ENCODE data around the gene C1orf232.
A peak's percentile ranks its signal among the peaks of the same experiment; 100 is the strongest.

The C1orf232 gene

DNA sequence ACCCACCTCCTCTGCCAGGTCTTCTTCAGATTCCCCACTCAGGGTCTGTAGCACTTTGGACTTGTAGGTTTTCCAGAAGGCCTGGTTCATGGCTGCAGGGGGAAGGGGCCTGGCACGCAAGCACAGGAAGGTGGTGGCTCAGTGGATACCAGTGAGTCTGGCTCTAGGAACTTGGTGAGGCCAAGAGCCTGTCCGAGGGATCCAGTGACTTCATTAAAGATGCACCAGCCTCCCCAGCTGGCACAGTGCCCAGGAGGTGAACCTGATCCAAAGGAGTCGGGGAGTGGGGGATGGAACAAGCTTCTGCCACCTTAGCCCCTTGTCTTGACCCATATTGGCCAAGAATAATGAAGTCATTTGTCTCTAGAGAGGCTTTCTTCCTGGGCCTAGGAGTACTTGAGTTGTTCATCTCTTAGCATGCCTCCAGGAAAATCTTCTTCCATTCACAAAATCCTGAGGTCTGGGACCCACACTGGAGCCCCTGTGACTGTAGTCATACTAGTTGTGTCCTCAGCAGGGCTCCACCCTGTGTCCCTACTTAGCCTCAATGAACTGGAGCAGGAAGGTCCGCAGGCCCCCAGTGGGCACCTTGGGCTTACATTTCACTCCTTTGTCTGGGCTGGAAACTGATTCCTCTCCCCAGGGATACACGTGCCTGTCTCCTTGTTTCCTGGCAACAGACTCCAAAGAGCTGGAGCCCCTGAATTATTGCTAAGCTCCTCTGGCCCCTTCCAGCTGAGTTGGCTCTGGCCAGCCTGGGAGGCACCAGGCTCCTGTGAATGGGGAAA lies at the start of gene C1orf232:
C1orf232 (minus strand) TSS at position 554 of the 788 bp plus-strand sequence; CDS start at position 90, 464 bp downstream.
- DNase-seq (ENCODE audit: low read depth) = no peak
- Histone ChIP-seq H3K9me3 (ENCODE audit: control insufficient read depth, low read length) (no peaks in the 10 kb centered on the region), H3K4me1 (ENCODE audit: control insufficient read depth, insufficient read depth, low read length) (peaks cover 15% of the 10 kb centered on the region), H3K36me3 (ENCODE audit: control insufficient read depth, insufficient read depth, low read length, severe bottlenecking) (no peaks in the 10 kb centered on the region), H3K9ac (ENCODE audit: low read length) (peak within 1 kb of the TSS; percentile 96), H3K27me3 (replicated peaks; ENCODE audit: control insufficient read depth, insufficient read depth, low read length) (peaks cover 4% of the 10 kb centered on the region), H3K4me3 (ENCODE audit: low read length) (peak within 1 kb of the TSS; percentile 89)

DNA sequence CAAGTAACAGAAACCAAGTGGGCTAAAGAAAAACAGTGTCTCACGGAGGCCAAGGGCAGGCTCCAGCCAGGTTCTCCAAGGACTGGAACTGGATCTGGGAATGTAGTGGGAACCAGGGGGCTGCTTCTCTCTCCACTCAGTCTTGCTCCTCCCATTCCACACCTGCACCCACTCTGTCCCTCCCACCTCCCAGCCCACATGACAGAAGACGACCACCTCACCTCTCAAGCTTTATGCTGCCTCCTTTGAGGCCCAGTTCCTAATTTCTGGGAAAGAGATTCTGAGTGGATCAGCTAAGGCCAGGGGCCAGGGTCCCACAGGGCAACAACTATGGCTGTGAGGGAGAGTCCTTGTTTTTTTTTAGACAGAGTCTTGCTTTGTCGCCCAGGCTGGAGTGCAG lies 46.5 kb upstream of the C1orf232 start:
- Histone ChIP-seq H3K9ac (ENCODE audit: low read length) (no peak overlapping the region), H3K36me3 (ENCODE audit: control insufficient read depth, insufficient read depth, low read length, severe bottlenecking) (no peaks in the 10 kb centered on the region), H3K9me3 (ENCODE audit: control insufficient read depth, low read length) (no peaks in the 10 kb centered on the region), H3K4me3 (ENCODE audit: low read length) (no peak overlapping the region), H3K27me3 (replicated peaks; ENCODE audit: control insufficient read depth, insufficient read depth, low read length) (peaks cover 43% of the 10 kb centered on the region), H3K4me1 (ENCODE audit: control insufficient read depth, insufficient read depth, low read length) (no peaks in the 10 kb centered on the region)
- DNase-seq (ENCODE audit: low read depth) = no peak

DNA sequence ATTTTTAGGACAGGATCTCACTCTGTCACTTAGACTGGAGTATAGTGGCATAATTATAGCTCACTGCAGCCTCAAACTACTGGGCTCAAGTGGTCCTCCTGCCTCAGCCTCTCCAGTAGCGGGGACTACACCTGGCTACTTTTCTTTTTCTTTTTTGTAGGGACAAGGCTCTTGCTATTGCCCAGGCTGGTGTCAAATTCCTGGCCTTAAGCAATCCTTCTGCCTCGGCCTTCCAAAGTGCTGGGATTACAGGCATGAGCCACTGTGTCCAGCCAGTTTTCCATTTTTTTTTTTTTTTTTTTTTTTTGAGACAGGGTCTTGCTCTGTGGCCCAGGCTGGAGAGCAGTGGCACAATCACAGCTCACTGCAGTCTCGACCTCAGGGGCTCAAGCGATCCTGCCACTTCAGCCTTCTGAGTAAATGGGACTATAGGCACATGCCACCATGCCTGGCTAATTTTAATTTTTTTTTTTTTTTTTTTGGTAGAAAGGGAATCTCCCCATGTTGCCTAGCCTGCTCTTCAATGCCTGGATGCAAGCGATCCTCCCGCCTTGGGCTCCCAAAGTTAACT lies 44.7 kb upstream of the C1orf232 start:
- no peak overlapping the region for H3K9ac ChIP-seq (ENCODE audit: low read length)

DNA sequence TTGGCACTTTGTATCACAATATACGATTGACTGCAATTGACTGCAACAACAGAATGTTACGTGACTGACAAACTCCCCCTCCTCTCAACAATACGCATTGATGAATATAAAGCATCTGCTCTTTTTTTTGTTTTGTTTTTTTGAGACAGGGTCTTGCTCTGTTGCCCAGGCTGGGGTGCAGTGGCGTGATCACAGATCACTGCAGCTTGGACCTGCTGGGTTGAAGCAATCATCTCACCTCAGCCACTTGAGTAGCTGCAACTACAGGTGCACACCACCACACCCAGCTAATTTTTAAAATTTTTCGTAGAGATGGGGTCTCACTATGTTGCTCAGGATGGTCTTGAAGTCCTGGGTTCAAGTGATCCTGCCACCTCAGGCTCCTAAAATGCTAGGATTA lies 44.0 kb upstream of the C1orf232 start:
- H3K36me3 ChIP-seq (ENCODE audit: control insufficient read depth, insufficient read depth, low read length, severe bottlenecking) = no peaks in the 10 kb centered on the region
- H3K4me1 ChIP-seq (ENCODE audit: control insufficient read depth, insufficient read depth, low read length) = no peaks in the 10 kb centered on the region
- no peak overlapping the region for H3K4me3 ChIP-seq (ENCODE audit: low read length)
- no peak overlapping the region for H3K9ac ChIP-seq (ENCODE audit: low read length)
- peaks cover 46% of the 10 kb centered on the region for H3K27me3 ChIP-seq (replicated peaks; ENCODE audit: control insufficient read depth, insufficient read depth, low read length)
- H3K9me3 ChIP-seq (ENCODE audit: control insufficient read depth, low read length) = no peaks in the 10 kb centered on the region
- no peak for DNase-seq (ENCODE audit: low read depth)

More for the DNA sequence above, 44.7 kb upstream of the C1orf232 start:
- Histone ChIP-seq H3K4me3 (ENCODE audit: low read length) (no peak overlapping the region), H3K4me1 (ENCODE audit: control insufficient read depth, insufficient read depth, low read length) (no peaks in the 10 kb centered on the region), H3K27me3 (replicated peaks; ENCODE audit: control insufficient read depth, insufficient read depth, low read length) (peaks cover 43% of the 10 kb centered on the region), H3K9me3 (ENCODE audit: control insufficient read depth, low read length) (no peaks in the 10 kb centered on the region), H3K36me3 (ENCODE audit: control insufficient read depth, insufficient read depth, low read length, severe bottlenecking) (no peaks in the 10 kb centered on the region)
- DNase-seq (ENCODE audit: low read depth) = no peak

DNA sequence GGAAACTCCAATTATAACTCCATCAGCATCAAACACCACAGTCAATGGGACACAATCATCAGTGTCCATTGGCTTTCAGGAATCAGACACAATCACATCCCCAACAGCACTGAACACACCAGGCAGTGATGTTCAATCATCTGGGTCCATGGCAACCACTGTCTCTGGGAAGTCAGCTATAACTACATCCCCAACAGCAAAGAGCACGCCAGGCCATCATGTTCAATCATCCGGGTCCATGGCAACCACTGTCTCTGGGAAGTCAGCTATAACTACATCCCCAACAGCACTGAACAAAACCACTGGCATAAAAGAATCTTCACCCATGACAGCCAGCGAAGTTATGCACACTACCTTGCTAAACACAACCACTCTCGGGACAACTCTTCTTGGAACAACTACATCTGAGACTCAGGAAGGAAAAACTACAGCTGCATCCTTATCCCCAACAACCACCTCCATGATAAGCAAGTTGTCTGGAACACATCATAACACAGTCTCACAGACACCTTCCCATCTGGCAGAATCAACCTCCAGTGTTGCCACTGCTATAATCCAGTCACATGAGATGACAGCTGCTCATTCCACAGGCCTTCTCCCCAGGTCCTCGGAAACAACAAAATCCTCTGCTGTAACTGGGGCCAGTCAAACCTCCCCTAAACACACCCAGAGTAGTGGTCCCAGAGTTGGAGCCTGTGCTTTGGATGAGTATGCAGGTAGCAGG lies 41.5 kb upstream of the C1orf232 start:
- Histone ChIP-seq H3K4me3 (ENCODE audit: low read length) (no peak overlapping the region), H3K27me3 (replicated peaks; ENCODE audit: control insufficient read depth, insufficient read depth, low read length) (peaks cover 29% of the 10 kb centered on the region), H3K36me3 (ENCODE audit: control insufficient read depth, insufficient read depth, low read length, severe bottlenecking) (no peaks in the 10 kb centered on the region), H3K4me1 (ENCODE audit: control insufficient read depth, insufficient read depth, low read length) (no peaks in the 10 kb centered on the region), H3K9ac (ENCODE audit: low read length) (no peak overlapping the region), H3K9me3 (ENCODE audit: control insufficient read depth, low read length) (no peaks in the 10 kb centered on the region)
- DNase-seq (ENCODE audit: low read depth) = no peak

DNA sequence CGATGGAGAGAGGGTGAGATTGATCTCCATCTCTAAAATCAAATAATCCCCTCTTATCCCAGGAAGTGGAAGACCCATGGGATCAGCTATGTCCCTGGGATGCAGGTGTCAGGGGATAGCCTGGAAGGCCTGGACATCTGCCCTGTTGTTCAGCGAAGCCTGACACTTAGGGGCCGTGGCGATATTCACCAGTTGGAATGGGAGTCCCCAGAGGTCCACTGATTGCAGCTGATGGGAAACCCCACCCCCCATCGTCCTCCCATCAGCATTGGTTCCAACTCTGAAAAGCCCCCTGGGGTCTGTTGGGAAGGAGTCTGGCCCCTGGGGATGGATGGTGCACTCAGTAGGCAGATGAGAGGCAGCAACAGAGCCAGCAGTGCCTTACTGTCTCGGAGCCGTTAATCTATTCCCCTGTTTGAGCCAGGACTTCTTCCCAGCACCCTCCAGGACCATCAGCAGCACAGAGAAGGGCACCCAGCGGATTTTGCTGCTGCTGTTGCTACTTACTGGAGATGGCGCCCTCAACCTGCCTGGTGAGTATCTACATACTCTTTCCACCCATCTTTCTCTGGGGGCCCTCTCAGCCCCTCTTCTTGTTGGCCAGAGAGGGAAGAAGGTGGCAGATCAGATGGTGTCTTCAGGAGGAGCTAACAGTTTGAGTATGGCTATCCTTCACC lies 35.0 kb upstream of the C1orf232 start:
- Histone ChIP-seq H3K36me3 (ENCODE audit: control insufficient read depth, insufficient read depth, low read length, severe bottlenecking) (no peaks in the 10 kb centered on the region), H3K27me3 (replicated peaks; ENCODE audit: control insufficient read depth, insufficient read depth, low read length) (peaks cover 49% of the 10 kb centered on the region), H3K9me3 (ENCODE audit: control insufficient read depth, low read length) (no peaks in the 10 kb centered on the region), H3K4me1 (ENCODE audit: control insufficient read depth, insufficient read depth, low read length) (peaks cover 4% of the 10 kb centered on the region), H3K4me3 (ENCODE audit: low read length) (no peak overlapping the region), H3K9ac (ENCODE audit: low read length) (no peak overlapping the region)
- no peak for DNase-seq (ENCODE audit: low read depth)

DNA sequence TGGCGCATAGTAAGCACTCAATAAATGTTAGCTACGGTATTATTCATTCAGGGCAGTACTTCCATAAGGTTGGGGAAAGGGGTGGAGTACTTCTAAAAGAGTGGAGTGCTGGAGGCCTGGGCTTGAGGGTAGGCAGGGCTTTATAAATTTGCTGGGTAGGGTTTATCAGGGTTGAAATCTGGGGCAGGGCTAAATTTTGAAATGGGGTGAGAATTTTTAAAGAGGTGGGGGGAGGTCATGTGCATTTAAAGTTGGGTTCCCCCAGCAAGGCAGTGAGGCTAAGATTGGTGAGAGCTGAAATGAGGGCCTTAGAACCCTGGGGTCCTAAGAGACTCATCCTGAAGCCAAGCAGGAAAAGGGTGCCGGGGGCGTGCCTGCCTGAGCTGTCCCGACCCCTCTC lies 31.6 kb upstream of the C1orf232 start:
- no peak for DNase-seq (ENCODE audit: low read depth)
- Histone ChIP-seq H3K9me3 (ENCODE audit: control insufficient read depth, low read length) (no peaks in the 10 kb centered on the region), H3K36me3 (ENCODE audit: control insufficient read depth, insufficient read depth, low read length, severe bottlenecking) (no peaks in the 10 kb centered on the region), H3K4me3 (ENCODE audit: low read length) (no peak overlapping the region), H3K4me1 (ENCODE audit: control insufficient read depth, insufficient read depth, low read length) (peaks cover 4% of the 10 kb centered on the region), H3K27me3 (replicated peaks; ENCODE audit: control insufficient read depth, insufficient read depth, low read length) (peaks cover 59% of the 10 kb centered on the region), H3K9ac (ENCODE audit: low read length) (no peak overlapping the region)

DNA sequence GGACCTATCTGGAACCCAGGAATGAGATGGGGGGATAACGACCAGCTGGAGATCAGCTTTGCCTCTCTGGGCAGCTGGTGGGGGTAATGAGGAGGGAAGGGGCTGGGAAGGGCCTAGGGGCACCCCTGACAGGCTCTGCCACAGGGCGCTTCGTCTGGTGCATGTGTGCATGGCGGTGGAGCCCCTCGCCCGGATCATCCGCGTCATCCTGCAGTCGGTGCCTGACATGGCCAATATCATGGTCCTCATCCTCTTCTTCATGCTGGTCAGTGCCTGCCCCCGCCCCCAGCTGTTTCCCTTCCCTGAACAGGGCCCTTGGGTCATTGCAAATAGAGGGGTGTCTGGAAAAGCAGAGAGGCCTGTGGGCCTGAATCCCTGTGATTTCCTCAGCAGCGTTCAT lies 29.1 kb upstream of the C1orf232 start:
- Histone ChIP-seq H3K4me1 (ENCODE audit: control insufficient read depth, insufficient read depth, low read length) (peaks cover 4% of the 10 kb centered on the region), H3K9me3 (ENCODE audit: control insufficient read depth, low read length) (no peaks in the 10 kb centered on the region), H3K9ac (ENCODE audit: low read length) (no peak overlapping the region), H3K36me3 (ENCODE audit: control insufficient read depth, insufficient read depth, low read length, severe bottlenecking) (no peaks in the 10 kb centered on the region), H3K27me3 (replicated peaks; ENCODE audit: control insufficient read depth, insufficient read depth, low read length) (peaks cover 57% of the 10 kb centered on the region), H3K4me3 (ENCODE audit: low read length) (no peak overlapping the region)
- DNase-seq (ENCODE audit: low read depth) = no peak

DNA sequence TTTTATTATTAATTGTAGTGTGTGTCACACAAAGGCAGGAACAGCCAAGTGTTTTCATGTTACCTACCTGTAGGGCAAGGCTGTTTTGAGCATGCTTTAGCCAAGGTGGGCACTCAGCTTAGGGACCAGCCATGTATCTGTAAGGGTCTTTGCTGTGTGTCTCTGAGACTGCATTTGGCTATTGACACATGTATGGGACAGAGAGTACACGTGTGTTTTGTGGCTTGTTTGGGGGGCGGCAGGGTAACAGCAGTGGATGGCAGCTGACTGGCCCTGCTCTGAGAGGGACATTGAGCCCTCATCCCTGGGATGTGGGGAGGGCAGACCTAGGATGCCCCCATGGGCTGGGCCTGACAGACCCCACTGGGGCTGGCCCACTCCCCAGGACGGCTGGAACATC lies 28.5 kb upstream of the C1orf232 start:
- DNase-seq (ENCODE audit: low read depth) = no peak
- no peaks in the 10 kb centered on the region for H3K9me3 ChIP-seq (ENCODE audit: control insufficient read depth, low read length)
- no peak overlapping the region for H3K9ac ChIP-seq (ENCODE audit: low read length)
- no peak overlapping the region for H3K4me3 ChIP-seq (ENCODE audit: low read length)
- peaks cover 54% of the 10 kb centered on the region for H3K27me3 ChIP-seq (replicated peaks; ENCODE audit: control insufficient read depth, insufficient read depth, low read length)
- H3K36me3 ChIP-seq (ENCODE audit: control insufficient read depth, insufficient read depth, low read length, severe bottlenecking) = no peaks in the 10 kb centered on the region
- peaks cover 4% of the 10 kb centered on the region for H3K4me1 ChIP-seq (ENCODE audit: control insufficient read depth, insufficient read depth, low read length)

DNA sequence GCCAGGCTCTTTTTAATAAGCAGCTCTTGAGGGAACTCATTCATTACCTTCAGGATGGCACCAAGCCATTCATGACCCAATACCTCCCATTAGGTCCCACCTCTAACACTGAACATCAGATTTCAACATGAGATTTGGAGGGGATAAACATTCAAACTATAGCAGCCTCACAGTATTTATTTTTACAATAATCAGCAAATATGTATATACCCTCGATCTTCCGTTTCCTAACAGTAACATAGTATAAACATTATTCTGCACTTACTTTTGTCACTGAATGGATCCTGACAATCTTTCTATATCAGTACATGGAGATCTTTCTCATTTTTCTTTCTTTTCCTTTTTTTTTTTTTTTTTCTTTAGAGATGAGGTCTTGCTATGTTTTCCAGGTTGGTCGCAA lies 27.0 kb upstream of the C1orf232 start:
- Histone ChIP-seq H3K9ac (ENCODE audit: low read length) (no peak overlapping the region), H3K4me1 (ENCODE audit: control insufficient read depth, insufficient read depth, low read length) (no peaks in the 10 kb centered on the region), H3K36me3 (ENCODE audit: control insufficient read depth, insufficient read depth, low read length, severe bottlenecking) (no peaks in the 10 kb centered on the region), H3K4me3 (ENCODE audit: low read length) (no peak overlapping the region), H3K9me3 (ENCODE audit: control insufficient read depth, low read length) (no peaks in the 10 kb centered on the region), H3K27me3 (replicated peaks; ENCODE audit: control insufficient read depth, insufficient read depth, low read length) (peaks cover 50% of the 10 kb centered on the region)
- DNase-seq (ENCODE audit: low read depth) = no peak

DNA sequence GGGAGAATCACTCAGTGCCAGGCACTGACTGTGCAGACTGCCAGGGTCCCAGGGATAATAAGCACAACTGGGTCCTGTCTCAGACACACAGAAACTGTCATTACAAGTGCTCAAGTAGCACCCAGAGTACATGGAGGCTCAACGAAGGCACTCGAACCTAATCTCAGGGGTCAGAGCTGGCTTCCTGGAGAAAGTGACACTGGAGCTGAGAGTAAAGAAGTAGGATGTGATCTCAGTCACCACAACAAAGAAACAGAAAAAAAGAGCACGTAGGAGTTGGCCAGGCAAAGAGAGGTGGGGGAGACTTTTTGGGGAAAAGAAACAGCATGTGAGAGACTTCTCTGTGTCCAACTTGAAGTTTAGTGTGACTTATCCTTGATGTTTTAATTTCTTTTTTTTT lies 23.0 kb upstream of the C1orf232 start:
- no peaks in the 10 kb centered on the region for H3K4me1 ChIP-seq (ENCODE audit: control insufficient read depth, insufficient read depth, low read length)
- H3K27me3 ChIP-seq (replicated peaks; ENCODE audit: control insufficient read depth, insufficient read depth, low read length) = peaks cover 38% of the 10 kb centered on the region
- no peak overlapping the region for H3K4me3 ChIP-seq (ENCODE audit: low read length)
- no peak for DNase-seq (ENCODE audit: low read depth)
- H3K9me3 ChIP-seq (ENCODE audit: control insufficient read depth, low read length) = no peaks in the 10 kb centered on the region
- no peak overlapping the region for H3K9ac ChIP-seq (ENCODE audit: low read length)
- no peaks in the 10 kb centered on the region for H3K36me3 ChIP-seq (ENCODE audit: control insufficient read depth, insufficient read depth, low read length, severe bottlenecking)
